Epithelial cell of esophagus (primary cell): ENCODE data around the gene SCGB1A1.

Source experiments
- DNase-seq: peaks from one replicate; pipeline ENCODE4 v3.0.0; 2010; ENCODE audit warnings: low read depth
- H3K4me3 ChIP-seq: 2 replicates; pipeline ENCODE4 v1.5.1; 2011; ENCODE audit warnings: mild to moderate bottlenecking, low read length, control low read depth
- TF ChIP-seq, protein P1 (sequence below): IDR thresholded peaks from 2 replicates; pipeline ENCODE4 v1.5.1; 2011; ENCODE audit warnings: low read depth, mild to moderate bottlenecking, low read length, control low read depth, inconsistent platforms; ENCODE audit not compliant: insufficient read depth; ENCODE audit errors: missing control alignments

The SCGB1A1 gene

DNA sequence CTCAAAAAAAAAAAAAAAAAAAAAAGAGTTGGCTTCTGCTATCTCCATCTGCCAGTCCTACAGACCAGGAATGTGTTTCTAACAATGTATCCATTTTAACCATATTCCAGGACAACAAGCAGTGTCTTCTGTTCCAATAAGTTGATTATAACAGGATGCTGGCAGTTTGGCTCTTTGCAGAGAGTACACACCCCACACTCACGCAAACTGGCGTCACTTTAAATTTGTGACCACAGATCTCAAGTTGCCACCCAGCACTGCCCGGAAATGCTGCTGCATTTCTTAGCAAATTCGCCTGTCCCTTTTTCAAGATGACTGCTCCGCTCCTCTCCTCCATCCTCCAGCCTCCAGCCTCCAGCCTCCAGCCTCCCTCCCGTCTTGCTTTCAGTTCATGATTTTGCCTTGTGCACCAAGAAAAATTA is 44.3 kb downstream of the SCGB1A1 start:
- DNase-seq: no peak
- H3K4me3 ChIP-seq: no peak overlapping the region
- TF ChIP-seq, protein P1, sequence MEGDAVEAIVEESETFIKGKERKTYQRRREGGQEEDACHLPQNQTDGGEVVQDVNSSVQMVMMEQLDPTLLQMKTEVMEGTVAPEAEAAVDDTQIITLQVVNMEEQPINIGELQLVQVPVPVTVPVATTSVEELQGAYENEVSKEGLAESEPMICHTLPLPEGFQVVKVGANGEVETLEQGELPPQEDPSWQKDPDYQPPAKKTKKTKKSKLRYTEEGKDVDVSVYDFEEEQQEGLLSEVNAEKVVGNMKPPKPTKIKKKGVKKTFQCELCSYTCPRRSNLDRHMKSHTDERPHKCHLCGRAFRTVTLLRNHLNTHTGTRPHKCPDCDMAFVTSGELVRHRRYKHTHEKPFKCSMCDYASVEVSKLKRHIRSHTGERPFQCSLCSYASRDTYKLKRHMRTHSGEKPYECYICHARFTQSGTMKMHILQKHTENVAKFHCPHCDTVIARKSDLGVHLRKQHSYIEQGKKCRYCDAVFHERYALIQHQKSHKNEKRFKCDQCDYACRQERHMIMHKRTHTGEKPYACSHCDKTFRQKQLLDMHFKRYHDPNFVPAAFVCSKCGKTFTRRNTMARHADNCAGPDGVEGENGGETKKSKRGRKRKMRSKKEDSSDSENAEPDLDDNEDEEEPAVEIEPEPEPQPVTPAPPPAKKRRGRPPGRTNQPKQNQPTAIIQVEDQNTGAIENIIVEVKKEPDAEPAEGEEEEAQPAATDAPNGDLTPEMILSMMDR: no peak

DNA sequence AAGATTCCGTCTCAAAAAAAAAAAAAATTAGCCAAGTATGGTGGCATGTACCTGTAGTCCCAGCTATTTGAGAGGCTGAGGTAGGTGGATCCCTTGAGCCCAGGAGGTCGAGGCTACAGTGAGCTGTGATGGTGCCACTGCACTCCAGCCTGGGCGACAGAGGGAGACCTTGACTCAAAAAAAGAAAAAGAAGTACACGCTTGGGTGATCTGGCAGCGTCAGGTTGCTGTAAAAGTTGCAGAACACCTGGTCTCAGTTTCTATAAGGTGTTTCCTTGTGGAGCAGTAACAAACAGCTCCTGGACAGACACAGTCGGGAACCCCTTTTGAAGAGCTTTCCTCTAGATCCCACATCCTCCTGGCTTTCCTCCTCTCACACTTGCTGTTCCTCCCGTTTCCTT is 45.8 kb downstream of the SCGB1A1 start:
- DNase-seq: no peak
- H3K4me3 ChIP-seq: no peak overlapping the region
- TF ChIP-seq, protein P1: no peak

DNA sequence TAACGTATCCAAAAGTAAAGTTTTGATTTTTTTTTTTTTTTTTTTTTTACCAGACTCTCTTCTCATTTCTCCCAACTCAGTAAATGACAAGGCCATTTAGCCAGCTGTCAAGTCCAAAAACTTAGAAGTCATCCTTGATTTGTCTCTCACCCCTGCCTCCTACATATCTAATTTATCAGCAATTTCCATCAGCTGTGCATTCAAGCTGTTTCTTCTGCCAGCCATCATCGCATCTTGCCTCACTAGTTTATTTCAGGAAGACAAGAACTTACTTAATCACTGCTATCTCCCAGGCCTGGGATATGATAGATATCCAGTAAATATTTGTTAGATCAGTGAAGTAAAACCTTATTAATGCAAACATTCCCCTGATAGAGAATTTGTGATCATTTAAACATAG is 47.6 kb downstream of the SCGB1A1 start:
- TF ChIP-seq, protein P1: no peak
- no peak for DNase-seq
- H3K4me3 ChIP-seq: no peak overlapping the region

DNA sequence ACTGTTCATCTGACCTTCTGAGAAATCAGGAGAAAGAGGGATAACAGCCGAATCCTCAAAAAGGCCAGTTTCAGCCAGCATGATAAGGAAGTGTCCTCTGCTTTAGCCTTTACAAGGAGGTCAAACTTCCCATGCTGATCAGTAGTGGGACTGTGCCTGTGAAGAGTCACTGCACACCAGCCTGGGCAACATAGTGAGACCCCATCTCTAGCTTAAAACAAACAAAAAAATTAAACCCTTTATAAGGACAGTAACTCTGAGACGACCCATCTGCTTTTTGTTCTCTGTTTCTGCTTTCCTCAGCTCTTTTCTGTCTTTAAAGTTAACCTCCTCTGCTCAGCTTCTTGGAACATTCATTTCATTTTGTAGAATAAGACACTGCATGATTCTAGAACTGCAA is 49.7 kb downstream of the SCGB1A1 start:
- DNase-seq: no peak
- H3K4me3 ChIP-seq: no peak overlapping the region
- TF ChIP-seq, protein P1: no peak

DNA sequence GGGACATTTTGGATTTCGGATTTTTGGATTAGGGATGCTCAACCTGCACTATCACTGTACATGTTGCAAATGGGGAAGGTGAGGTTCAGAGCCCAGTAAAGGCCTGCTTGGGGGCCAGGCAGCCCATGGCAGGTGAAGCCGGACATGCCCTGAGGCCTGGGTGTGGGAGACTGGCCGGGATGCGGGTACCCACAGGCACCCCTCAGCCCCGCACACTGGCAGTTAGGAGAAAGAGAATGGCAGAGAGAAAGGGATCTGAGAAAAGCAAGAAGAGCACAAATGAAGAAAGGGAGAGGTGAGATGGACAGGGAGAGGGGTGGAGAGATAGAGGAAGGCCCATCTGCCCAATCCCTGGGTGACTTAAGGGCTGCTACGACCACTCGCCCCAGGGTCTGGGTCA is 52.8 kb downstream of the SCGB1A1 start:
- TF ChIP-seq, protein P1: no peak
- no peak overlapping the region for H3K4me3 ChIP-seq
- no peak for DNase-seq

DNA sequence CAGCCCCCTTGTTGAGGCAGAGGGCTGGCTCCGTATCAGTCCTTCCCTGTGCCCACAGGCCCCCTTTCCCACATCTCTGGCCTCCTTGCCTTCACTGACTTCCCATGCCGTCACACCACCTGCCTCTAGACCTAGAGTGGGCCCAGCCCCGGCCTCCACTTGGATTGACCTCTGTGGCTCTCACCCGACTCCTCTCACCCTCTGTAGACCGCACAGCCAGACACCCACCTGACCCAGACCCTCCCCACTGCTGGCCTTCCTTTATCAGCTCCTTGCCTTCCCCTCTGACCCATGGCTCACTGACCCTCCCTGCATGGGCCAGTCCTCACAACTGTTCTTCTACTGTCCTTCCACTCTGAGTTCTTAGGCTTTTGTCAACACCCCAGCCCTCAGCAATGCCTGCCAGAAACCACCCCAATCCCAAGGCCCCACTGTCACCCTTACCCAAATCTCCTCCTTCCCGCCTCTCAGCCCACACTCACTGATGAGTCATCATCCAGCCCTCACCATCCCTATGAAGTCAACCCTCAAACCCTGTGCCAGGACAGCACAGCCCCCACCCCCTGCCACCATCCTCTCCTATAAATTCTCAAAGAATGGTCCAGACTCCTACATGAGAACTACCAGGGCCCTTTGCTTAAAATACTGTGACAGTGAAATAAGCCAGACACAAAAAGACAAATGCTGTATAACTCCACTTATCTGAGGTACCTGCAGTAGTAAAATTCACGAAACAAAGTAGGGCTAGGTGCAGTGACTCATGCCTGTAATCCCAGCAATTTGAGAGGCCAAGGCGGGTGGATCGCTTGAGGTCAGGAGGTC is 53.4 kb downstream of the SCGB1A1 start:
- H3K4me3 ChIP-seq: no peak overlapping the region
- TF ChIP-seq, protein P1: no peak
- peak; percentile 28 for DNase-seq
